ENCODE results near the gene DUSP22.

The DUSP22 gene

GRCh38 chr6:381742-382461 is 89.6 kb downstream of the DUSP22 start:
- DNase-seq (ENCODE audit: low spot score) = no peak

- no peak for DNase-seq (ENCODE audit: low spot score)
Observed at GRCh38 chr6:382883-383810, 90.9 kb downstream of the DUSP22 start.

- no peak for DNase-seq (ENCODE audit: low spot score)
Observed at GRCh38 chr6:383856-384255, 91.6 kb downstream of the DUSP22 start.

- DNase-seq (ENCODE audit: low spot score) = no peak
Observed at GRCh38 chr6:384898-385297, 92.6 kb downstream of the DUSP22 start.

- no peak for DNase-seq (ENCODE audit: low spot score)
Observed at GRCh38 chr6:385614-386013, 93.3 kb downstream of the DUSP22 start.

- no peak for DNase-seq (ENCODE audit: low spot score)
Observed at GRCh38 chr6:386688-387266, 94.5 kb downstream of the DUSP22 start.

GRCh38 chr6:387293-387741 is 95.0 kb downstream of the DUSP22 start:
- DNase-seq (ENCODE audit: low spot score) = no peak

- no peak for DNase-seq (ENCODE audit: low spot score)
Observed at GRCh38 chr6:388202-388903, 96.1 kb downstream of the DUSP22 start.

- DNase-seq (ENCODE audit: low spot score) = no peak
Observed at GRCh38 chr6:389143-389542, 96.9 kb downstream of the DUSP22 start.

GRCh38 chr6:389622-390021 is 97.3 kb downstream of the DUSP22 start:
- no peak for DNase-seq (ENCODE audit: low spot score)

GRCh38 chr6:390914-391558 is 98.7 kb downstream of the DUSP22 start:
- no peak for DNase-seq (ENCODE audit: low spot score)

- no peak for DNase-seq (ENCODE audit: low spot score)
Observed at GRCh38 chr6:391559-392440, 99.5 kb downstream of the DUSP22 start, which contains the start of gene IRF4. Gene IRF4, plus strand, starts transcription at chr6:391752. Its CDS starts 1,401 bp downstream, at chr6:393153.

- DNase-seq (ENCODE audit: low spot score) = no peak
Observed at GRCh38 chr6:392441-393390, 100.4 kb downstream of the DUSP22 start.

- no peak for DNase-seq (ENCODE audit: low spot score)
Observed at GRCh38 chr6:393391-394221, 101.3 kb downstream of the DUSP22 start.

GRCh38 chr6:394641-395289 is 102.5 kb downstream of the DUSP22 start:
- no peak for DNase-seq (ENCODE audit: low spot score)

GRCh38 chr6:395432-396125 is 103.3 kb downstream of the DUSP22 start:
- no peak for DNase-seq (ENCODE audit: low spot score)

- no peak for DNase-seq (ENCODE audit: low spot score)
Observed at GRCh38 chr6:396126-396520, 103.8 kb downstream of the DUSP22 start.

Data from globus pallidus (tissue), 1 donor.